OCI-LY1 (cell line): ENCODE results near the gene STON2.

Source experiments
- EZH2 ChIP-seq: fragments of 200-600 bp; sonication (generic), shearing (Covaris generic); IDR thresholded peaks from 2 replicates; pipeline ENCODE4 v1.8.0; 2017; ENCODE audit warnings: borderline replicate concordance, mixed run types, mild to moderate bottlenecking, antibody characterized with exemption, low read length, moderate library complexity, mixed read lengths
- TF ChIP-seq, protein P1 (sequence below): fragments of 200-600 bp; sonication (generic), shearing (Covaris generic); IDR thresholded peaks from 2 replicates; pipeline ENCODE4 v1.5.1; 2017; ENCODE audit warnings: mild to moderate bottlenecking, antibody characterized with exemption, low read length, moderate library complexity, mixed read lengths

DNA sequence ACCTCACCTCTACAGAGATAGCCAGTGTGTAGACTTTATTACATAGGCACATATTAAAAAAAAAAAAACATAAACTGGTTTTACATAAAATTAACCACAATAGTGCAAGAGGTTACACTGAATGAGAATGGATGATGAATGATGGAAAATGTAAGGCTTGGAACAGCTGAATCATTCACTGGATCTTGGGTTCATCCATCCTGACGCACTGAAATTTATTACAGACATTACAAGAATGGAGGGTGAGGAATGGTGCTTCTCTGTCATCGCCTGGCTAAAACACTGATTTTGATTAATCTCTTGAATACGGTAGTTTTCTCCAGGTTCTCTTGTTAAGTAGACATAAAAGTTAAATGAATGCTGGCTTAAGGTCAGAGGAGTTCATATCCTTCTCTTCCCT, 139.4 kb downstream of the STON2 start:
- TF ChIP-seq, protein P1, sequence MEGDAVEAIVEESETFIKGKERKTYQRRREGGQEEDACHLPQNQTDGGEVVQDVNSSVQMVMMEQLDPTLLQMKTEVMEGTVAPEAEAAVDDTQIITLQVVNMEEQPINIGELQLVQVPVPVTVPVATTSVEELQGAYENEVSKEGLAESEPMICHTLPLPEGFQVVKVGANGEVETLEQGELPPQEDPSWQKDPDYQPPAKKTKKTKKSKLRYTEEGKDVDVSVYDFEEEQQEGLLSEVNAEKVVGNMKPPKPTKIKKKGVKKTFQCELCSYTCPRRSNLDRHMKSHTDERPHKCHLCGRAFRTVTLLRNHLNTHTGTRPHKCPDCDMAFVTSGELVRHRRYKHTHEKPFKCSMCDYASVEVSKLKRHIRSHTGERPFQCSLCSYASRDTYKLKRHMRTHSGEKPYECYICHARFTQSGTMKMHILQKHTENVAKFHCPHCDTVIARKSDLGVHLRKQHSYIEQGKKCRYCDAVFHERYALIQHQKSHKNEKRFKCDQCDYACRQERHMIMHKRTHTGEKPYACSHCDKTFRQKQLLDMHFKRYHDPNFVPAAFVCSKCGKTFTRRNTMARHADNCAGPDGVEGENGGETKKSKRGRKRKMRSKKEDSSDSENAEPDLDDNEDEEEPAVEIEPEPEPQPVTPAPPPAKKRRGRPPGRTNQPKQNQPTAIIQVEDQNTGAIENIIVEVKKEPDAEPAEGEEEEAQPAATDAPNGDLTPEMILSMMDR: no peak
- no peak for TF ChIP-seq EZH2
